HepG2 (cell line): ENCODE data around the gene MIDN. TPM values are rescaled to one million over a fixed set of nuclear protein-coding genes. Genes with fewer than 3 reads are reported as not detected.

Source experiments
- CBX1 ChIP-seq: IDR thresholded peaks from one replicate; pipeline ENCODE4 v1.6.1; 2016; ENCODE audit warnings: antibody characterized with exemption, low read depth
- HNRNPLL ChIP-seq: fragments of 200-400 bp; formaldehyde crosslinking; IDR thresholded peaks from 2 replicates; pipeline ENCODE4 v1.6.1; 2017; ENCODE audit warnings: mild to moderate bottlenecking, low read depth, low read length; ENCODE audit not compliant: poor library complexity, severe bottlenecking
- HOXA7 ChIP-seq: sonication (generic); formaldehyde crosslinking; IDR thresholded peaks from 2 replicates; pipeline ENCODE4 v1.8.1; 2022; ENCODE audit warnings: mild to moderate bottlenecking, missing genetic modification reagents, moderate library complexity
- HOXA9 ChIP-seq: sonication (generic); formaldehyde crosslinking; IDR thresholded peaks from 2 replicates; pipeline ENCODE4 v1.8.1; 2022; ENCODE audit warnings: missing genetic modification reagents, mild to moderate bottlenecking, moderate library complexity, borderline replicate concordance
- IKZF1 ChIP-seq: fragments of 450-650 bp; IDR thresholded peaks from 2 replicates; pipeline ENCODE4 v1.7.1; 2016
- KDM2A ChIP-seq: sonication (generic); formaldehyde crosslinking; IDR thresholded peaks from 2 replicates; pipeline ENCODE4 v1.4.0; 2020; ENCODE audit warnings: low read depth, missing genetic modification reagents, borderline replicate concordance
- KDM5B ChIP-seq: sonication (generic); formaldehyde crosslinking; IDR thresholded peaks from 2 replicates; pipeline ENCODE4 v1.4.0; 2020; ENCODE audit warnings: missing genetic modification reagents, mild to moderate bottlenecking, borderline replicate concordance
- MYNN ChIP-seq: sonication (generic); formaldehyde crosslinking; IDR thresholded peaks from 2 replicates; pipeline ENCODE4 v1.4.0; 2020; ENCODE audit warnings: mild to moderate bottlenecking, low read depth, missing genetic modification reagents
- NPAS2 ChIP-seq: sonication (generic); formaldehyde crosslinking; IDR thresholded peaks from 2 replicates; pipeline ENCODE4 v1.8.0; 2022; ENCODE audit warnings: mild to moderate bottlenecking, missing genetic modification reagents, borderline replicate concordance
- PCBP1 ChIP-seq: fragments of 200-400 bp; formaldehyde crosslinking; IDR thresholded peaks from 2 replicates; pipeline ENCODE4 v1.6.1; 2017; ENCODE audit warnings: mild to moderate bottlenecking, low read depth, low read length, borderline replicate concordance
- RORA ChIP-seq: sonication (generic); formaldehyde crosslinking; IDR thresholded peaks from 2 replicates; pipeline ENCODE4 v1.5.0; 2020; ENCODE audit warnings: mild to moderate bottlenecking, missing genetic modification reagents, moderate library complexity
- SMC3 ChIP-seq: IDR thresholded peaks from 2 replicates; pipeline ENCODE4 v1.6.1; 2011; ENCODE audit warnings: low read length, improper control_type of control experiment
- SP5 ChIP-seq: IDR thresholded peaks from 2 replicates; pipeline ENCODE4 v1.6.1; 2016; ENCODE audit warnings: low read depth, borderline replicate concordance
- SSRP1 ChIP-seq: IDR thresholded peaks from 2 replicates; pipeline ENCODE4 v1.6.1; 2016; ENCODE audit warnings: control low read depth
- STAG1 ChIP-seq: sonication (generic); formaldehyde crosslinking; IDR thresholded peaks from 2 replicates; pipeline ENCODE4 v1.4.0; 2020; ENCODE audit warnings: missing genetic modification reagents
- STAT5B ChIP-seq: sonication (generic); formaldehyde crosslinking; IDR thresholded peaks from 2 replicates; pipeline ENCODE4 v1.4.0; 2020; ENCODE audit warnings: missing genetic modification reagents
- ZBTB7A ChIP-seq: sonication (generic); formaldehyde crosslinking; IDR thresholded peaks from 2 replicates; pipeline ENCODE4 v1.8.0; 2022; ENCODE audit warnings: mild to moderate bottlenecking, missing genetic modification reagents
- ZNF160 ChIP-seq: sonication (generic); formaldehyde crosslinking; IDR thresholded peaks from 2 replicates; pipeline ENCODE4 v1.8.0; 2022; ENCODE audit warnings: mild to moderate bottlenecking, inconsistent platforms, missing genetic modification reagents
- ZNF24 ChIP-seq: fragments of 450-650 bp; IDR thresholded peaks from 2 replicates; pipeline ENCODE4 v1.6.1; 2017; ENCODE audit warnings: antibody characterized with exemption, mild to moderate bottlenecking
- ZNF264 ChIP-seq: sonication (generic); formaldehyde crosslinking; IDR thresholded peaks from 2 replicates; pipeline ENCODE4 v1.4.0; 2020; ENCODE audit warnings: missing genetic modification reagents
- ZNF292 ChIP-seq: sonication (generic); formaldehyde crosslinking; IDR thresholded peaks from 2 replicates; pipeline ENCODE4 v1.8.1; 2022; ENCODE audit warnings: mild to moderate bottlenecking, low read depth, missing genetic modification reagents, borderline replicate concordance
- ZNF33B ChIP-seq: sonication (generic); formaldehyde crosslinking; IDR thresholded peaks from 2 replicates; pipeline ENCODE4 v1.5.1; 2020; ENCODE audit warnings: mild to moderate bottlenecking, missing genetic modification reagents
- polyA plus RNA-seq, 8 experiments: library from polyadenylated mRNA; depleted of rRNA in 3 of 8; stranded (reverse) in 7 of 8; unstranded in 1 of 8; fragments of >200 nt; fragmentation: Illumina TruSeq in 4 of 8; extraction: Trizol in 4 of 8; gene quantifications; 2 replicates each; pipeline versions ENCODE4 v1.2.1 to v1.2.3, GENCODE V29; 2011 to 2016; ENCODE audit warnings: low read depth in 4 of 8, missing spikeins in 1 of 8, mixed read lengths in 1 of 8; ENCODE audit not compliant: insufficient read depth in 1 of 8
- total RNA-seq, 5 experiments: library from RNA; depleted of rRNA; stranded (reverse); fragments of >200 nt; fragmentation: Illumina TruSeq; extraction: Trizol; gene quantifications; 2 replicates each; pipeline ENCODE4 v1.2.3, GENCODE V29; 2016; ENCODE audit warnings: low read depth in 1 of 5
- TF ChIP-seq, protein P1 (sequence below): IDR thresholded peaks from 2 replicates; pipeline ENCODE4 v1.6.1; 2016; ENCODE audit warnings: low read depth
- TF ChIP-seq, protein P2 (sequence below): sonication (generic); formaldehyde crosslinking; IDR thresholded peaks from 2 replicates; pipeline ENCODE4 v1.8.0; 2022; ENCODE audit warnings: mild to moderate bottlenecking, missing genetic modification reagents, moderate library complexity
- TF ChIP-seq, protein P3 (sequence below): sonication (generic); formaldehyde crosslinking; IDR thresholded peaks from 2 replicates; pipeline ENCODE4 v1.4.0; 2020; ENCODE audit warnings: missing genetic modification reagents
- TF ChIP-seq, protein P4 (sequence below): sonication (generic); formaldehyde crosslinking; IDR thresholded peaks from 2 replicates; pipeline ENCODE4 v1.8.0; 2023; ENCODE audit warnings: mild to moderate bottlenecking, missing genetic modification reagents

The MIDN gene
- total and polyA plus RNA-seq, 2 of the 13 experiments (the other 11 are each of a cell fraction or from before 2014, with no cell fraction given), result 8.4 to 18.0 TPM

DNA sequence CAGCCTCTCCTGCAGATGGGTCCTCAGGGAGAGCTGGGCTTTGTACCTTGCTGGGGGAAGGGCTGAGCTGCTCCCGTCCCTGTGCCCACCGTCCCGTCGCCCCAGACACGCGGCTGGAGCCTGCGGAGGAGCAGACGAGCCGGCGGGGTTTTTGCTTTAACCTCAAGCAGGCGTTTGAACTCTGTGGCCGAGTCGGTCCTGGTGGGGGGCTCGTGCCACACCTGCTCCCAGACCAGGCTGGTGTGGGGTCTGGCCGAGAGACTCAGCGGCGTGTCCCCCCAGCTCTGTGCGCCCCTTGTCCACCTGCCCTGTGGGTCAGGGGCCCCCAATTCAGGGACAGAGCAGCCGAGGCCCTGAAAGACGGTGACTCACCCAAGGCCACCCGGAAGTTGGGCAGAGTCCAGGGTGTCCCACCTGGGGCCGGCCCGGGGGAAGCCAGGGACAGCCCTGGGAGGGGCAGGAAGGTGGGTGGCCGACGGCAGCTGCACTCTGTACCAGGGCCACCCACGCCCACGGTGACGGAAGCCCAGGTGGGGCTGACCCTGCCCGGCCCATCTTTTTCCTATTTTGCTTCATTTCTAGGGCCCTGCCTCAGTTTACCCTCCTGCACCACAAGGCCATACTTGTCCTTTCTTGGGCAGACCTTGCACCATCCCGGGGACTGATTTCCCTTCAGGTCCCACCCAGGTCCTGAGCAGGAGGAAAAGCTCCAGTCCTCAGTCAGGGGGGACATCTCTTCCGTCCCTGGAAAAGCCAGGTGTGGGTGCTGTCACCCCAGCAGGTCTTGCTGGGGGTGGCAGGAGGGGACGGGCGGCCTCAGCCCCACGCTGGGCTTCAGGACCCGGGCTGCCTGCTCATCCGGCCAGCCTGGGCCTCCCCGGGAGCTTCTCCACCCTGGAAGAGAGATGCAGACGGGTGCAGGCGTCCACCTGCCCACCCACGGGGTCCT lies 42.6 kb downstream of the MIDN start (continued):
- peak; percentile 79; the same call in 1 of the 2 replicates for TF ChIP-seq ZNF160 (CRISPR knock-in tag)
- TF ChIP-seq PCBP1, result peak; percentile 58; the same call in 1 of the 2 replicates
- TF ChIP-seq HNRNPLL, result peak; percentile 0
- TF ChIP-seq STAG1, result no peak
- peak; percentile 89 for TF ChIP-seq SP5
- no peak for TF ChIP-seq IKZF1
- TF ChIP-seq ZNF292 (CRISPR knock-in tag), result 0 out of 2 replicates have a peak, but pooled peaks have one; percentile 45
- TF ChIP-seq ZBTB7A (CRISPR knock-in tag), result peak; percentile 97
- TF ChIP-seq ZNF264 (CRISPR knock-in tag), result peak; percentile 64; the same call in 1 of the 2 replicates
- TF ChIP-seq HOXA7 (CRISPR knock-in tag), result no peak
- no peak for TF ChIP-seq STAT5B (CRISPR knock-in tag)
- no peak for TF ChIP-seq ZNF24
- TF ChIP-seq, protein P1, sequence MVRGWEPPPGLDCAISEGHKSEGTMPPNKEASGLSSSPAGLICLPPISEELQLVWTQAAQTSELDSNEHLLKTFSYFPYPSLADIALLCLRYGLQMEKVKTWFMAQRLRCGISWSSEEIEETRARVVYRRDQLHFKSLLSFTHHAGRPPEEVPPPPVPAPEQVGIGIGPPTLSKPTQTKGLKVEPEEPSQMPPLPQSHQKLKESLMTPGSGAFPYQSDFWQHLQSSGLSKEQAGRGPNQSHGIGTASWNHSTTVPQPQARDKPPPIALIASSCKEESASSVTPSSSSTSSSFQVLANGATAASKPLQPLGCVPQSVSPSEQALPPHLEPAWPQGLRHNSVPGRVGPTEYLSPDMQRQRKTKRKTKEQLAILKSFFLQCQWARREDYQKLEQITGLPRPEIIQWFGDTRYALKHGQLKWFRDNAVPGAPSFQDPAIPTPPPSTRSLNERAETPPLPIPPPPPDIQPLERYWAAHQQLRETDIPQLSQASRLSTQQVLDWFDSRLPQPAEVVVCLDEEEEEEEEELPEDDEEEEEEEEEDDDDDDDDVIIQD (CRISPR knock-in tag), result 0 out of 2 replicates have a peak, but pooled peaks have one; percentile 20
- no peak for TF ChIP-seq RORA (CRISPR knock-in tag)
- TF ChIP-seq CBX1, result peak; percentile 37
- peak; percentile 80; the same call in 1 of the 2 replicates for TF ChIP-seq SSRP1 (CRISPR knock-in tag)
- TF ChIP-seq ZNF33B, result no peak
- TF ChIP-seq, protein P2, sequence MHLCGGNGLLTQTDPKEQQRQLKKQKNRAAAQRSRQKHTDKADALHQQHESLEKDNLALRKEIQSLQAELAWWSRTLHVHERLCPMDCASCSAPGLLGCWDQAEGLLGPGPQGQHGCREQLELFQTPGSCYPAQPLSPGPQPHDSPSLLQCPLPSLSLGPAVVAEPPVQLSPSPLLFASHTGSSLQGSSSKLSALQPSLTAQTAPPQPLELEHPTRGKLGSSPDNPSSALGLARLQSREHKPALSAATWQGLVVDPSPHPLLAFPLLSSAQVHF (CRISPR knock-in tag), result no peak
- peak; percentile 60; the same call in 1 of the 2 replicates for TF ChIP-seq KDM5B (CRISPR knock-in tag)
- TF ChIP-seq HOXA9 (CRISPR knock-in tag), result no peak
- TF ChIP-seq NPAS2 (CRISPR knock-in tag), result no peak
- TF ChIP-seq, protein P3, sequence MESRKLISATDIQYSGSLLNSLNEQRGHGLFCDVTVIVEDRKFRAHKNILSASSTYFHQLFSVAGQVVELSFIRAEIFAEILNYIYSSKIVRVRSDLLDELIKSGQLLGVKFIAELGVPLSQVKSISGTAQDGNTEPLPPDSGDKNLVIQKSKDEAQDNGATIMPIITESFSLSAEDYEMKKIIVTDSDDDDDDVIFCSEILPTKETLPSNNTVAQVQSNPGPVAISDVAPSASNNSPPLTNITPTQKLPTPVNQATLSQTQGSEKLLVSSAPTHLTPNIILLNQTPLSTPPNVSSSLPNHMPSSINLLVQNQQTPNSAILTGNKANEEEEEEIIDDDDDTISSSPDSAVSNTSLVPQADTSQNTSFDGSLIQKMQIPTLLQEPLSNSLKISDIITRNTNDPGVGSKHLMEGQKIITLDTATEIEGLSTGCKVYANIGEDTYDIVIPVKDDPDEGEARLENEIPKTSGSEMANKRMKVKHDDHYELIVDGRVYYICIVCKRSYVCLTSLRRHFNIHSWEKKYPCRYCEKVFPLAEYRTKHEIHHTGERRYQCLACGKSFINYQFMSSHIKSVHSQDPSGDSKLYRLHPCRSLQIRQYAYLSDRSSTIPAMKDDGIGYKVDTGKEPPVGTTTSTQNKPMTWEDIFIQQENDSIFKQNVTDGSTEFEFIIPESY (CRISPR knock-in tag), result peak; percentile 64; the same call in 1 of the 2 replicates
- 0 out of 2 replicates have a peak, but pooled peaks have one; percentile 49 for TF ChIP-seq MYNN (CRISPR knock-in tag)
- TF ChIP-seq SMC3, result no peak
- peak; percentile 72 for TF ChIP-seq KDM2A (CRISPR knock-in tag)
- TF ChIP-seq, protein P4, sequence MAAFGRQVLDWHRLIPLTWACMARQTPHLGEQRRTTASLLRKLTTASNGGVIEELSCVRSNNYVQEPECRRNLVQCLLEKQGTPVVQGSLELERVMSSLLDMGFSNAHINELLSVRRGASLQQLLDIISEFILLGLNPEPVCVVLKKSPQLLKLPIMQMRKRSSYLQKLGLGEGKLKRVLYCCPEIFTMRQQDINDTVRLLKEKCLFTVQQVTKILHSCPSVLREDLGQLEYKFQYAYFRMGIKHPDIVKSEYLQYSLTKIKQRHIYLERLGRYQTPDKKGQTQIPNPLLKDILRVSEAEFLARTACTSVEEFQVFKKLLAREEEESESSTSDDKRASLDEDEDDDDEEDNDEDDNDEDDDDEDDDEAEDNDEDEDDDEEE, result peak; percentile 33; the same call in 1 of the 2 replicates
